22Rv1 (cell line): ENCODE results near the gene APOA1.

ENCODE experiments used
- H3K27ac ChIP-seq: fragments of 450-650 bp; 2 replicates; pipeline ENCODE4 v1.5.1; 2017
- ZFX ChIP-seq: fragments of 450-650 bp; IDR thresholded peaks from 2 replicates; pipeline ENCODE4 v1.6.1; 2017; ENCODE audit warnings: antibody characterized with exemption, borderline replicate concordance
- TF ChIP-seq, protein P1 (sequence below): fragments of 450-650 bp; IDR thresholded peaks from 2 replicates; pipeline ENCODE4 v1.5.1; 2017; ENCODE audit warnings: mild to moderate bottlenecking

The APOA1 gene

DNA sequence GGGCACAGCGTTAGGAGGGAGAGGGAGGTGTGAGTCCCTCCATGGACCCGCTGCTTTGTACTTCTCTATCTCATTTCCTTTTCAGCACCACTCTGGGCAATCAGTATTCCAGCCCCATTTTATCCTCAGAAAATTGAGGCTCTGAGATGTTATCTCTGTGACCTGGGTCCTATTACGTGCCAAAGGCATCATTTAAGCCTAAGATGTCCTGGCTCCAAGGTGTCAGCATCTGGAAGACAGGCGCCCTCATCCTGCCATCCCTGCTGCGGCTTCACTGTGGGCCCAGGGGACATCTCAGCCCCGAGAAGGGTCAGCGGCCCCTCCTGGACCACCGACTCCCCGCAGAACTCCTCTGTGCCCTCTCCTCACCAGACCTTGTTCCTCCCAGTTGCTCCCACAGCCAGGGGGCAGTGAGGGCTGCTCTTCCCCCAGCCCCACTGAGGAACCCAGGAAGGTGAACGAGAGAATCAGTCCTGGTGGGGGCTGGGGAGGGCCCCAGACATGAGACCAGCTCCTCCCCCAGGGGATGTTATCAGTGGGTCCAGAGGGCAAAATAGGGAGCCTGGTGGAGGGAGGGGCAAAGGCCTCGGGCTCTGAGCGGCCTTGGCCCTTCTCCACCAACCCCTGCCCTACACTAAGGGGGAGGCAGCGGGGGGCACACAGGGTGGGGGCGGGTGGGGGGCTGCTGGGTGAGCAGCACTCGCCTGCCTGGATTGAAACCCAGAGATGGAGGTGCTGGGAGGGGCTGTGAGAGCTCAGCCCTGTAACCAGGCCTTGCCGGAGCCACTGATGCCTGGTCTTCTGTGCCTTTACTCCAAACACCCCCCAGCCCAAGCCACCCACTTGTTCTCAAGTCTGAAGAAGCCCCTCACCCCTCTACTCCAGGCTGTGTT, 8.5 kb downstream of the APOA1 start:
- no peak overlapping the region for H3K27ac ChIP-seq

DNA sequence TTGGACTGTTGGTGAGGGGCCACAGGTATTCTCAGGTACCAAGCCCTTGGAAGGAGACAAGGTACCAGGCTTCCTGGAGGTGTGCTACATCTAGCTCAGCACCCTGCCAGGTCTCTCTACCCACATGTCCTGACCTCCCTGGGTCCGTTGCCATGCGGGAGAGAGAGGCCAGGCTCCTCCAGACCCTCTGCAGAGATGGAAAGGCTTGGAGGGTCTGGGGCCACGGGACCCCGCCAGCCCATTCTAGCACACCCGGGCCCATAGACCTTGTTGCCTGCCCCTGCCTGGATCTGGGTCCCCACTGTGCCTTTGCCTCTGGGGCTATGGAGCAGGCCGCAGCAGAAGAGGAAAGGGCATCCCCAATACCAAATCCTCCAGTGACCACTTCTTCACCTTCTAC, 10.0 kb downstream of the APOA1 start:
- H3K27ac ChIP-seq: no peak overlapping the region
- TF ChIP-seq ZFX: no peak
- TF ChIP-seq, protein P1, sequence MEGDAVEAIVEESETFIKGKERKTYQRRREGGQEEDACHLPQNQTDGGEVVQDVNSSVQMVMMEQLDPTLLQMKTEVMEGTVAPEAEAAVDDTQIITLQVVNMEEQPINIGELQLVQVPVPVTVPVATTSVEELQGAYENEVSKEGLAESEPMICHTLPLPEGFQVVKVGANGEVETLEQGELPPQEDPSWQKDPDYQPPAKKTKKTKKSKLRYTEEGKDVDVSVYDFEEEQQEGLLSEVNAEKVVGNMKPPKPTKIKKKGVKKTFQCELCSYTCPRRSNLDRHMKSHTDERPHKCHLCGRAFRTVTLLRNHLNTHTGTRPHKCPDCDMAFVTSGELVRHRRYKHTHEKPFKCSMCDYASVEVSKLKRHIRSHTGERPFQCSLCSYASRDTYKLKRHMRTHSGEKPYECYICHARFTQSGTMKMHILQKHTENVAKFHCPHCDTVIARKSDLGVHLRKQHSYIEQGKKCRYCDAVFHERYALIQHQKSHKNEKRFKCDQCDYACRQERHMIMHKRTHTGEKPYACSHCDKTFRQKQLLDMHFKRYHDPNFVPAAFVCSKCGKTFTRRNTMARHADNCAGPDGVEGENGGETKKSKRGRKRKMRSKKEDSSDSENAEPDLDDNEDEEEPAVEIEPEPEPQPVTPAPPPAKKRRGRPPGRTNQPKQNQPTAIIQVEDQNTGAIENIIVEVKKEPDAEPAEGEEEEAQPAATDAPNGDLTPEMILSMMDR: no peak

More for the DNA sequence above, 8.5 kb downstream of the APOA1 start:
- TF ChIP-seq ZFX: no peak
- TF ChIP-seq, protein P1: no peak

DNA sequence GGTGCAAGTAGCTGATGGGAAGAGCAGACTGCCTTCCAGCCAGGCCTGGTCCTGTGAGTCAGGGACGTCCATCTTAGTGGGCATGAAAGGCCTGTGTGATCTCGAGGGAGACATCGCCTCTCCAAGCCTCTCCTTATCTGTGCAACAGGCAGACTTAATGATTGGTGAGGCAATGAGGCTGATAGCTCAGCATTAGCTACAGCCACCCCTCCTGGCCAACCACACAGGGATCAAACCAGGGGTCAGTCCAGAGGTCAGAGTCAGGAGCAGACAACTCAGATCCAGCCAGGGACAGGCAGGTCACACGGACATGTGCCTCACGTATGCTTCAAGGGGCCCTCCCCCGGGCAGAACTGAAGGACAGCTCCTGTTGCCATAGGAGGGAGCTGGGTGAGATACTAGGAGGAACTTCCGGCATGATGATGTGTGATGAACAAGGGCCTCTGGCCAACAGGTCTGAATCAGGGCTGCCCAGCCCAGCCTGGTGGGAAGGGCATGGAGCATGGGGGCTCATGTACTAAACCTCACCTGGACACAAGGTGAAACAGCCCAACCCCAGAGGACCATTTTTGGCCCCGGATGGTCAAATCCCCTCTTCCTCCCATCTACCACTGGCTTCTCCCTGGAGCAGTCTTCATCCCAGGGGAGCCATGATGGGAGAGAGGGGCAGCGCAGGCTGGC, 10.5 kb downstream of the APOA1 start:
- TF ChIP-seq ZFX: no peak
- TF ChIP-seq, protein P1: no peak
- H3K27ac ChIP-seq: no peak overlapping the region

DNA sequence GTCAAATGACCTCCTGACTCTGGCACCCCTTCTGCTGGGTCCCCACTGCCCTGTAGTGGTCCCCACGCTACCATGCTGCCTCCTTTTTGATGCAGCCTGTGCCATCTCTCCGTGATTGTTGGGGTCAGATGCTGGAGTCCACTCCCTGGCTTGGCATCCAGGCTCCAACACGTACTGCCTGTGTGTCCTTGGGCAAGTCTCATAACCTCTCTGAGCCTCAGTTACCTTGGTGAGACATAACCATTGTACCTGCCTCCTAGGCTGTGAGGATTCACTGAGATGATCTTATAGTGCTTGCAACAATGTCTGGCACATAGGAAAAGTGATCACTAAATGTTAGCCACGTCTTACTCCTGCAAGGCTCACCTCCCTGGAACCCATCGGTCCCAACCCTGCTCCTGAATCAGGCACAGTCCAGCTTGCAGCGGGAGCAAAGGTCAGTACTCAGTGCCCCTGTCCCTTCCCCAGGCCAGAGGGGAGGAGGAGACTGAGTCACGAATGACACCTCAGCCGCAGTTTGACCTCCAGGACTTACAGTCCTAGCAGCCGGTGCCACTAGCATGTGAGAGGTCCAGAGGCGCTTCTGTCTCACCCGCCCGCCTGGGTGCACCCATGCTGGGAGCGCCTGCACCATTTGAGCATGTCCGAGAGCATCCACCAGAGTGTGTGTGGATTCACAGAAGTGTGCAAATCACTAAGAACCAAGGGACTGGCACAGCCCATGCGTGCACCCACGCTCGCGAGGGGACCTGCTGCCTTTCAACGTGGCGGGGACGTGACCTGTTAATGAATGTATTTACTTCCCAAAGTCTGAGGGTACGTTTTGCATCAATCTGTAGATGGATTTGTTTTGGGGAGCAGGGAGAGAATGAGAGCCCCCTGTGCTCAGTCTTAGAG, 11.3 kb downstream of the APOA1 start:
- no peak for TF ChIP-seq ZFX
- TF ChIP-seq, protein P1: no peak
- H3K27ac ChIP-seq: no peak overlapping the region

DNA sequence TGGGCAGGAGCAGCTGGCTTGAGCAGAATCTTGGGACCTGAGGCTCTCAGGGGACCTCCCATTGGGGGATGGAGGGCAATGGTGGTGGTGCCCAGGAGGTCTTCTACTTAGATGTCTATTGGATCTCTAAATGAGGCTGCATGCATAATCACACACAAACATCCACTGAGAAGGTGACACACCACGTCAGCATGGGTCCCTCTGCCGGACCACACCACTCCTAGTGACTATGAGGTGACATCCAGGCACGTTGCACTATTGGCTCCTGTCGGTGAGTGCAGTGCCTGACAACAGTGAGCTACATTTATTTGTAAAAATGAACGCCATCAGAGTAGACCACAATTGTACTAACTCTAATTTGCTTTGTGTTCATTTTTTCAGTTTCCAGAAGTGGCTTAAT, 12.0 kb downstream of the APOA1 start:
- H3K27ac ChIP-seq: no peak overlapping the region
- TF ChIP-seq, protein P1: no peak
- no peak for TF ChIP-seq ZFX

DNA sequence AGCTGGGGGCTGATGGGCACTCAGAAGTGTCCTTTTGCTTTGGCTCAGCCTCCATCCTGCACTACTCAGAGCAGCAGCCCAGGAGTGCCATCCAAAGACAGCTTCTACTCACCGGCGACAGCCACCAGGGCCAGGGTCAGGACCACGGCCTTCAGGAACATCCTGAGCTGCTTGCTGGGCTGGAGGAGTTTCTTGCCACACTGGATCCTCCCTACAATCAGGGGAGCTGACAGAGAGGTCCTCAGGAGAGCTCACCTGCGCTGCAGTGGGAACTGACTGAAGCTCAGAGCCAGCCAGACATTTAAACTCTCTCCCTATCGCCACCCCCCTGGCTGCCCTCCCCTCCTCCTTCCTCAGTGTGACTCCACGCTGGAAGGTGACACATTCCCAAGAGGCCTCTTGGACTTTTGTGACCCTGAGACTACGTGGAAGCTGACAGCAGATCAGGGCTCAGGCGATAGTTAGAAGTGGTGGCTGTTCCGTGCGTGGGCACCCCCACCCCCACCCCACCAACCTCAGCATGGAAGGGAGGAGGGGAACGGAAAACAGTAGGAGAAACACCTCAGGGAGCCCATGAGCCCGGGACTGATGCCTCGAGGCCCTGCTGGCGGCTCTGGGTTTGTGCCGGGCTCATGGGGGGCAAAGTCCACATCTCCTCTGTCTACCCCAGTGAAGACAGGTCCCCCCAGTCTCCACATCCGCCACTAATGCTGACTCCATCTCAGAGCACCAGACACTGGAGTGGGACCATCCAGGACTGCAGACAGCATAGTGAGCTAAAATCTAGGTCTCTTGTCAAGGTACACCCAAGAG, 14.2 kb downstream of the APOA1 start, which contains the start of gene APOA4:
Gene APOA4 (minus strand): TSS at position 274 of the 813 bp plus-strand sequence. CDS start 113 bp downstream, at position 161.
- H3K27ac ChIP-seq: no peak within 1 kb of the TSS
- TF ChIP-seq ZFX: no peak
- TF ChIP-seq, protein P1: no peak
